H1 (cell line): ENCODE data around the gene PRKACA.
A peak's percentile ranks its signal among the peaks of the same experiment; 100 is the strongest.

ENCODE experiments used
- CBX5 ChIP-seq: fragments of 300-800, 300-1000 bp; sonication (generic); IDR thresholded peaks from 2 replicates; pipeline ENCODE4 v1.7.1; 2016; ENCODE audit warnings: antibody characterized with exemption, low read length, low read depth
- CBX8 ChIP-seq: fragments of 300-800, 300-1000 bp; sonication (generic); IDR thresholded peaks from 2 replicates; pipeline ENCODE4 v1.7.1; 2016; ENCODE audit warnings: low read depth, low read length, borderline replicate concordance
- CEBPB ChIP-seq: IDR thresholded peaks from 2 replicates; pipeline ENCODE4 v1.6.1; 2012; ENCODE audit warnings: low read depth, low read length
- CHD2 ChIP-seq: IDR thresholded peaks from 2 replicates; pipeline ENCODE4 v1.6.1; 2012; ENCODE audit warnings: low read length, improper control_type of control experiment
- EP300 ChIP-seq, 2 experiments: IDR thresholded peaks; 1 replicate in 1 of 2; 2 replicates in 1 of 2; pipeline ENCODE4 v1.6.1; 2011 to 2012; ENCODE audit warnings: low read depth in 2 of 2, low read length in 2 of 2, mild to moderate bottlenecking in 2 of 2, borderline replicate concordance in 1 of 2, inconsistent platforms in 1 of 2, moderate library complexity in 1 of 2
- JUND ChIP-seq: IDR thresholded peaks from 2 replicates; pipeline ENCODE4 v1.6.1; 2011; ENCODE audit warnings: mild to moderate bottlenecking, improper control_type of control experiment, low read length
- POLR2A ChIP-seq, 2 experiments: IDR thresholded peaks; 1 replicate in 1 of 2; 2 replicates in 1 of 2; pipeline ENCODE4 v1.6.1; 2011; ENCODE audit warnings: low read depth in 2 of 2, low read length in 2 of 2, mild to moderate bottlenecking in 2 of 2; ENCODE audit errors: control extremely low read depth in 1 of 2
- RFX5 ChIP-seq: IDR thresholded peaks from 2 replicates; pipeline ENCODE4 v1.6.1; 2011; ENCODE audit warnings: low read depth, low read length, improper control_type of control experiment, borderline replicate concordance
- SAP30 ChIP-seq: fragments of 300-600 bp; sonication (generic); IDR thresholded peaks from 2 replicates; pipeline ENCODE4 v1.7.1; 2012; ENCODE audit warnings: low read length, moderate library complexity, mild to moderate bottlenecking, inconsistent platforms; ENCODE audit not compliant: insufficient read depth, insufficient replicate concordance
- SP2 ChIP-seq: IDR thresholded peaks from 2 replicates; pipeline ENCODE4 v1.6.1; 2012; ENCODE audit warnings: mild to moderate bottlenecking, low read length, inconsistent platforms
- TAF1 ChIP-seq: IDR thresholded peaks from 2 replicates; pipeline ENCODE4 v1.6.1; 2011; ENCODE audit warnings: mild to moderate bottlenecking, low read depth, low read length
- TBP ChIP-seq: IDR thresholded peaks from 2 replicates; pipeline ENCODE4 v1.6.1; 2011; ENCODE audit warnings: low read depth, low read length, improper control_type of control experiment
- ZNF274 ChIP-seq: IDR thresholded peaks from 2 replicates; pipeline ENCODE4 v1.7.0; 2012; ENCODE audit warnings: low read length, borderline replicate concordance; ENCODE audit errors: extremely low read depth
- TF ChIP-seq, protein P1 (sequence below), 3 experiments: IDR thresholded peaks; 1 replicate in 2 of 3; 2 replicates in 1 of 3; pipeline versions ENCODE4 v1.5.1 to v1.6.1; 2011; ENCODE audit warnings: low read length in 3 of 3, mild to moderate bottlenecking in 3 of 3, inconsistent platforms in 2 of 3, low read depth in 1 of 3, moderate library complexity in 1 of 3; ENCODE audit not compliant: insufficient read depth in 1 of 3; ENCODE audit errors: control extremely low read depth in 1 of 3

DNA sequence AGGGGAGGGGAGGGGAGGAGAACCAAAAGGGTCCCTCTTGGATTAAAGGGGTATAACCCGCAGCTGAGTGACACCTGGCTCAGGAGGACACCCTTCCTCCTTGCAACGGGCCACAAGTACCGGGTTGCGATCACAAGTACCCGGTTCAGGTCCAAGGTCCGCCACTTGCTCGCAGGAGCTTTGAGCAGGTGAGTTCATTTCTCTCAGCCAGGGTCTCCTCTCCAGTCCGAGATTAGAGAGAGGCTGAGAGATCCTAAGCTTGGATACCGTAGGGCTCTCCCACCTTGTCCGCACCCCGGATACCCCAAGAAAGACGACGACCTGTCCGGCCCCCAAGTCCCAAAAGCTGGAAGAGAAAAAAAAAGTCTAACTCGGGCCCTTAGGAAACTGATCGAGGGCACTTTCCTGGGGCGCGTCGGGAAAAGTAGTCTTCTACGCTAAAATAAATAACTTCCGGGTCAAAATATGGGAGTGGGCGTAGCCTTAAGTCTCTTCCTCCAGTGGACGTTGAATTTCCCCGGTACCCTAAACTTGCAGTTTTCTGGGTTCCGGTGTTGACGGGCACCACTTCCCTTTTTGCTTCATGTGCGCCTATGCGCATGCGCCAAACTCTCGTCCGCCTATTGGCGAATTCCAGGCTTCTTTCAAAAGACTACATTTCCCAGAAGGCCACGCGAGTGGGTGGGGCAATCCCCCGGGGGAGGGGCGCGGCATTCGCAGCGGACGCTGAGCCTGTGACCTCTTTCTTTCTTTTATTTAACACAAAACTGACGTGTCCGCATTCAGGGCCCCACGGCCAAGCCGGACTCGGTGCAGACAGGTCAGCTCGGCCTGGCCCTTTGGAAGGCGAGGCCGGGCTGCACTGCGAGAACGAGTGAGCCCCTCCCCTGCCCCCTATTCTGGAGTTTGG, 36.4 kb downstream of the PRKACA start:
- TF ChIP-seq JUND: no peak
- no peak for TF ChIP-seq CBX8
- TF ChIP-seq TAF1: peak; percentile 39; the same call in 1 of the 2 replicates
- TF ChIP-seq, protein P1, sequence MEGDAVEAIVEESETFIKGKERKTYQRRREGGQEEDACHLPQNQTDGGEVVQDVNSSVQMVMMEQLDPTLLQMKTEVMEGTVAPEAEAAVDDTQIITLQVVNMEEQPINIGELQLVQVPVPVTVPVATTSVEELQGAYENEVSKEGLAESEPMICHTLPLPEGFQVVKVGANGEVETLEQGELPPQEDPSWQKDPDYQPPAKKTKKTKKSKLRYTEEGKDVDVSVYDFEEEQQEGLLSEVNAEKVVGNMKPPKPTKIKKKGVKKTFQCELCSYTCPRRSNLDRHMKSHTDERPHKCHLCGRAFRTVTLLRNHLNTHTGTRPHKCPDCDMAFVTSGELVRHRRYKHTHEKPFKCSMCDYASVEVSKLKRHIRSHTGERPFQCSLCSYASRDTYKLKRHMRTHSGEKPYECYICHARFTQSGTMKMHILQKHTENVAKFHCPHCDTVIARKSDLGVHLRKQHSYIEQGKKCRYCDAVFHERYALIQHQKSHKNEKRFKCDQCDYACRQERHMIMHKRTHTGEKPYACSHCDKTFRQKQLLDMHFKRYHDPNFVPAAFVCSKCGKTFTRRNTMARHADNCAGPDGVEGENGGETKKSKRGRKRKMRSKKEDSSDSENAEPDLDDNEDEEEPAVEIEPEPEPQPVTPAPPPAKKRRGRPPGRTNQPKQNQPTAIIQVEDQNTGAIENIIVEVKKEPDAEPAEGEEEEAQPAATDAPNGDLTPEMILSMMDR (IDR thresholded peaks at IDR 0.05; ENCODE audit: control extremely low read depth in 1 of 3, insufficient read depth in 1 of 3, low read depth in 1 of 3, low read length in 3 of 3): no peak
- TF ChIP-seq CBX5: no peak
- TF ChIP-seq ZNF274: no peak
- no peak for TF ChIP-seq SP2
- no peak for TF ChIP-seq EP300 (IDR thresholded peaks at IDR 0.05; ENCODE audit: borderline replicate concordance in 1 of 2, low read depth in 2 of 2, low read length in 2 of 2)
- TF ChIP-seq SAP30: no peak
- TF ChIP-seq CEBPB: peak; percentile 69
- peak; percentile 47 for TF ChIP-seq CHD2
- TF ChIP-seq TBP: peak; percentile 33; the same call in 1 of the 2 replicates
- TF ChIP-seq POLR2A (IDR thresholded peaks at IDR 0.05; ENCODE audit: control extremely low read depth in 1 of 2, low read depth in 2 of 2, low read length in 2 of 2): 0 out of 3 replicates have a peak, but pooled peaks of 1 of the 2 experiments have one; percentile 24
- no peak for TF ChIP-seq RFX5
